HepG2 (cell line): ENCODE measurements around the gene SHPK. TPM values are rescaled to one million over a fixed set of nuclear protein-coding genes. Genes with fewer than 3 reads are reported as not detected.

Experiments
- ATAC-seq: fragments of 200-7000 bp; cut with Tn5 transposase; 3 replicates; pipeline ENCODE4 v1.9.1; 2020; ENCODE audit warnings: mild to moderate bottlenecking, moderate library complexity
- BruUV-seq: library from RNA; stranded (reverse); fragments of 400-500 nt; replicated peaks from 2 replicates; lab custom pipeline; 2021; lab: Mats Ljungman, UMichigan
- CTCF ChIA-PET: fragments of 300-600 bp; formaldehyde crosslinking; extraction: SDS; loops from one replicate; lab custom pipeline; 2021; ENCODE audit warnings: low total read pairs, inconsistent platforms, low intra/inter-chr PET ratio; lab: Yijun Ruan, JAX
- POLR2A ChIA-PET: fragments of 350-600 bp; sonication (Branson Sonifier 250); formaldehyde crosslinking; loops from one replicate; lab custom pipeline; 2020; ENCODE audit warnings: antibody characterized with exemption, inconsistent platforms; lab: Yijun Ruan, JAX
- DNase-seq: peaks from one replicate; pipeline ENCODE4 v3.0.0-alpha.2; 2015; ENCODE audit warnings: low spot score
- FAIRE-seq: peaks from 3 replicates; lab custom pipeline; 2011; peaks lifted over from hg19 to GRCh38; lab: Jason Lieb, UNC
- H2AFZ ChIP-seq: one replicate; pipeline ENCODE4 v1.6.1; 2011; ENCODE audit warnings: low read length, inconsistent platforms
- H3K27ac ChIP-seq: fragments of 300-600 bp; 3 replicates; pipeline ENCODE4 v1.8.0; 2011; ENCODE audit warnings: mixed run types, mild to moderate bottlenecking, mixed read lengths, low read length, inconsistent platforms; ENCODE audit not compliant: insufficient read depth; ENCODE audit errors: extremely low read length
- H3K27me3 ChIP-seq, 2 experiments: fragments of 200-600 bp in 1 of 2; 2 replicates in 1 of 2; 3 replicates in 1 of 2; pipeline versions ENCODE4 v1.6.0 to v1.8.0; 2011; ENCODE audit warnings: low read length in 2 of 2, mild to moderate bottlenecking in 2 of 2, moderate library complexity in 2 of 2, inconsistent platforms in 1 of 2; ENCODE audit not compliant: insufficient read depth in 2 of 2, control insufficient read depth in 1 of 2
- H3K36me3 ChIP-seq, 2 experiments: fragments of 200-600 bp in 1 of 2; replicated peaks in 1 of 2; 2 replicates in 1 of 2; 3 replicates in 1 of 2; pipeline versions ENCODE4 v1.5.1 to v1.8.0; 2011; ENCODE audit warnings: low read length in 2 of 2, inconsistent platforms in 1 of 2; ENCODE audit not compliant: insufficient read depth in 2 of 2, control insufficient read depth in 1 of 2
- H3K4me1 ChIP-seq: 2 replicates; pipeline ENCODE4 v1.5.1; 2012; ENCODE audit warnings: low read length, inconsistent platforms; ENCODE audit not compliant: insufficient read depth
- H3K4me2 ChIP-seq: 2 replicates; pipeline ENCODE4 v1.6.0; 2011; ENCODE audit warnings: low read depth, low read length, inconsistent platforms
- H3K4me3 ChIP-seq, 3 experiments: fragments of 200-600 bp in 1 of 3; sonication (generic), shearing (Covaris generic) in 1 of 3; replicated peaks in 1 of 3; 2 replicates each; pipeline ENCODE4 v1.5.1; 2011 to 2016; ENCODE audit warnings: low read length in 3 of 3, inconsistent platforms in 2 of 3, low read depth in 2 of 3, mild to moderate bottlenecking in 2 of 3, control low read depth in 1 of 3, mixed read lengths in 1 of 3; ENCODE audit not compliant: insufficient read depth in 1 of 3
- H3K79me2 ChIP-seq: one replicate; pipeline ENCODE4 v1.6.1; 2011; ENCODE audit warnings: low read length, inconsistent platforms; ENCODE audit not compliant: insufficient read depth
- H3K9ac ChIP-seq: 2 replicates; pipeline ENCODE4 v1.6.0; 2011; ENCODE audit warnings: mild to moderate bottlenecking, low read depth, low read length, inconsistent platforms; ENCODE audit not compliant: insufficient read depth
- H3K9me3 ChIP-seq: 2 replicates; pipeline ENCODE4 v1.5.1; 2012; ENCODE audit warnings: mild to moderate bottlenecking, low read length
- H4K20me1 ChIP-seq: 2 replicates; pipeline ENCODE4 v1.6.0; 2011; ENCODE audit warnings: inconsistent platforms, mild to moderate bottlenecking, low read length, moderate library complexity; ENCODE audit not compliant: insufficient read depth
- BRCA1 ChIP-seq: sonication (generic); formaldehyde crosslinking; IDR thresholded peaks from 2 replicates; pipeline ENCODE4 v1.4.0; 2020; ENCODE audit warnings: missing genetic modification reagents
- CC2D1A ChIP-seq: sonication (generic); formaldehyde crosslinking; IDR thresholded peaks from 2 replicates; pipeline ENCODE4 v1.8.1; 2023; ENCODE audit warnings: mild to moderate bottlenecking, missing genetic modification reagents
- EZH2 ChIP-seq: conservative IDR thresholded peaks from 2 replicates; pipeline ENCODE4 v1.6.1; 2012; ENCODE audit warnings: mild to moderate bottlenecking, low read depth, low read length, moderate library complexity
- HHEX ChIP-seq: IDR thresholded peaks from 2 replicates; pipeline ENCODE4 v1.6.1; 2016; ENCODE audit warnings: control low read depth
- SOX13 ChIP-seq, 3 experiments: fragments of 450-650 bp in 1 of 3; sonication (generic) in 1 of 3; formaldehyde crosslinking in 1 of 3; IDR thresholded peaks in 2 of 3; conservative IDR thresholded peaks in 1 of 3; 2 replicates each; pipeline versions ENCODE4 v1.5.0 to v1.6.1; 2016 to 2020; ENCODE audit warnings: antibody characterized with exemption in 1 of 3, mild to moderate bottlenecking in 1 of 3, missing compliant biosample characterization in 1 of 3, missing genetic modification reagents in 1 of 3, moderate library complexity in 1 of 3
- ZBED4 ChIP-seq: sonication (generic); formaldehyde crosslinking; IDR thresholded peaks from 2 replicates; pipeline ENCODE4 v1.4.0; 2020; ENCODE audit warnings: missing genetic modification reagents, borderline replicate concordance
- ZNF263 ChIP-seq: sonication (generic); formaldehyde crosslinking; IDR thresholded peaks from 2 replicates; pipeline ENCODE4 v1.4.0; 2020; ENCODE audit warnings: missing genetic modification reagents
- ZNF501 ChIP-seq: sonication (generic); formaldehyde crosslinking; IDR thresholded peaks from 2 replicates; pipeline ENCODE4 v1.5.1; 2020; ENCODE audit warnings: mild to moderate bottlenecking, moderate library complexity, missing genetic modification reagents
- ZNF577 ChIP-seq: sonication (generic); formaldehyde crosslinking; IDR thresholded peaks from 2 replicates; pipeline ENCODE4 v1.4.0; 2020; ENCODE audit warnings: mild to moderate bottlenecking, low read depth, missing genetic modification reagents, borderline replicate concordance
- ZNF580 ChIP-seq: IDR thresholded peaks from 2 replicates; pipeline ENCODE4 v1.6.1; 2016; ENCODE audit warnings: low read depth, borderline replicate concordance
- WGBS: methylation state at CpG from one replicate; pipeline ENCODE4 v1.1.6; 2017; ENCODE audit warnings: low lambda C conversion rate; 5-methylcytosine and 5-hydroxymethylcytosine counted together
- in situ Hi-C: cut with HindIII; loops from 2 replicates; pipeline ENCODE4 v1.10.0; 2017; ENCODE audit warnings: low pct_unique_long_range_greater_than_20kb; ENCODE audit not compliant: extremely low pct_ligation_motif_present
- intact Hi-C: fragments of 100-400 bp; cut with micrococcal nuclease; formaldehyde crosslinking; loops from one replicate; pipeline ENCODE4 v1.10.0; 2022; ENCODE audit not compliant: unreplicated experiment
- polyA plus RNA-seq, 8 experiments: library from polyadenylated mRNA; depleted of rRNA in 3 of 8; stranded (reverse) in 7 of 8; unstranded in 1 of 8; fragments of >200 nt; fragmentation: Illumina TruSeq in 4 of 8; extraction: Trizol in 4 of 8; gene quantifications; 2 replicates each; pipeline versions ENCODE4 v1.2.1 to v1.2.3, GENCODE V29; 2011 to 2016; ENCODE audit warnings: low read depth in 4 of 8, missing spikeins in 1 of 8, mixed read lengths in 1 of 8; ENCODE audit not compliant: insufficient read depth in 1 of 8
- total RNA-seq, 5 experiments: library from RNA; depleted of rRNA; stranded (reverse); fragments of >200 nt; fragmentation: Illumina TruSeq; extraction: Trizol; gene quantifications; 2 replicates each; pipeline ENCODE4 v1.2.3, GENCODE V29; 2016; ENCODE audit warnings: low read depth in 1 of 5

The SHPK gene
- total and polyA plus RNA-seq, 2 of the 13 experiments (the other 11 are each of a cell fraction or from before 2014, with no cell fraction given), result 16.2 to 30.9 TPM

- Histone ChIP-seq H4K20me1 (no peaks in the 10 kb centered on the region), H3K9ac (no peak overlapping the region), H2AFZ (no peak overlapping the region), H3K4me1 (peaks cover 16% of the 10 kb centered on the region), H3K4me3 (no peak overlapping the region), H3K4me2 (no peak overlapping the region), H3K36me3 (no peaks in the 10 kb centered on the region), H3K9me3 (no peaks in the 10 kb centered on the region), H3K79me2 (no peaks in the 10 kb centered on the region), H3K27ac (no peak overlapping the region), H3K27me3 (peaks cover 1 to 7% of the 10 kb centered on the region in 2 experiments; a peak in 3 of 5 replicates)
- BruUV-seq, result no TSS peak
- DNase-seq, result no peak
- FAIRE-seq, result no peak
- POLR2A ChIA-PET, result interaction anchor here (2.6 to 3.1 kb wide), 2 partner anchors 11 to 12 kb away, joined by 8 to 21 read pairs; partner anchors contain the start of genes EMC6 and TAX1BP3
- intact Hi-C loops (loop anchor here (5.0 kb wide), 2 partner anchors 53 to 148 kb away; no protein-coding TSS in a partner anchor), in situ Hi-C loops (no loop called here)
- 63% methylated on average over 10 of the region's 20 CpGs for WGBS
- CTCF ChIA-PET, result no interaction called here
- TF ChIP-seq CC2D1A (CRISPR knock-in tag) (no peak), ZNF263 (CRISPR knock-in tag) (peak; percentile 72)
- ATAC-seq, result no peak
These were observed 43.6 kb upstream of the SHPK start for GRCh38 chr17:3679531-3680126.

- Histone ChIP-seq H3K4me3 (peak overlapping the region in 1 of 3 experiments; percentile 57; a peak in 1 of 6 replicates), H3K79me2 (no peaks in the 10 kb centered on the region), H3K27ac (no peak overlapping the region), H3K27me3 (peaks cover 1 to 7% of the 10 kb centered on the region in 2 experiments; a peak in 3 of 5 replicates), H3K9me3 (no peaks in the 10 kb centered on the region), H3K4me1 (peaks cover 21% of the 10 kb centered on the region), H3K36me3 (no peaks in the 10 kb centered on the region), H3K9ac (peak overlapping the region; percentile 42; the same call in 1 of the 2 replicates), H2AFZ (no peak overlapping the region), H4K20me1 (no peaks in the 10 kb centered on the region), H3K4me2 (peak overlapping the region; percentile 69)
- ChIA-PET CTCF (no interaction called here), POLR2A (interaction anchor here (1.3 to 3.1 kb wide), 3 partner anchors 10 to 16 kb away, joined by 5 to 21 read pairs (median 8); partner anchors contain the start of genes EMC6 and TAX1BP3)
- DNase-seq (no peak), FAIRE-seq (no peak), ATAC-seq (no peak)
- in situ Hi-C loops (no loop called here), intact Hi-C loops (no loop called here)
- 86% methylated on average over 14 of the region's 27 CpGs for WGBS
- no TSS peak for BruUV-seq
- TF ChIP-seq ZNF580 (CRISPR knock-in tag) (no peak), ZNF501 (CRISPR knock-in tag) (no peak), BRCA1 (CRISPR knock-in tag) (no peak), HHEX (CRISPR knock-in tag) (no peak), SOX13 (IDR thresholded peaks at IDR 0.05) (no peak), SOX13 (CRISPR knock-in tag; conservative IDR thresholded peaks at IDR 0.05 in 1 of 2, IDR thresholded peaks at IDR 0.05 in 1 of 2) (no peak), ZNF577 (CRISPR knock-in tag) (no peak), EZH2 (no peak), ZBED4 (CRISPR knock-in tag) (no peak)
These were observed 42.9 kb upstream of the SHPK start for GRCh38 chr17:3678821-3679530.
